ENCODE data around the gene NOTCH2NLA.
"Not testable (repeated sequence)": the region's sequence is repeated elsewhere in the genome, so short reads cannot be mapped to it uniquely, and the experiment has no call there.

- not testable (repeated sequence) for TF ChIP-seq CTCF, POLR2AphosphoS5, POLR2A (IDR thresholded peaks at IDR 0.05)
Observed at GRCh38 chr1:146272734-146273133, 43.9 kb upstream of the NOTCH2NLA start.

All from upper lobe of left lung (tissue), 4 donors.